Measurements from ENCODE around the gene SENP7. TPM values are rescaled to one million over a fixed set of nuclear protein-coding genes. Genes with fewer than 3 reads are reported as not detected.
"Not testable (repeated sequence)": the region's sequence is repeated elsewhere in the genome, so short reads cannot be mapped to it uniquely, and the experiment has no call there.

SENP7 gene
- total RNA-seq, 1 experiment from 2014 or later: 12.0 TPM

DNA sequence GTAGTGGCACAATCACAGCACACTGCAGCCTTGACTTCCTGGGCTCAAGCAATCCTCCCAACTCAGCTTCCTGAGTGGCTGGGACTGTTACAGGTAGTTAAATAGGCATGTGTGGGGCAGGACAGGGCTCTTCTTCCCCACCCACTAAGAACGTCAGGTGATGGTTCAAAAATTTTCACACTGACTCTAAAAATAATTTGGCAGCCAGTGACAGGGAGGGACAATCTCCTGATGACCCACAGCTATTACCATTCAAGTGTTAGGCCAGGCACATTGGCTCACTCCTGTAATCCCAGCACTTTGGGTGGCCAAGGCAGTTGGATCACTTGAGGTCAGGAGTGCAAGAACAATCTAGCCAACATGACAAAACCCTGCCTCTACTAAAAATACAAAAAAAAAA is 36.5 kb upstream of the SENP7 start:
- H3K4me3 Mint-ChIP-seq (ENCODE audit: low read depth, unreplicated experiment): no peak overlapping the region
- BruUV-seq (replicated peaks): no TSS peak
- CTCF ChIA-PET: no interaction called here

DNA sequence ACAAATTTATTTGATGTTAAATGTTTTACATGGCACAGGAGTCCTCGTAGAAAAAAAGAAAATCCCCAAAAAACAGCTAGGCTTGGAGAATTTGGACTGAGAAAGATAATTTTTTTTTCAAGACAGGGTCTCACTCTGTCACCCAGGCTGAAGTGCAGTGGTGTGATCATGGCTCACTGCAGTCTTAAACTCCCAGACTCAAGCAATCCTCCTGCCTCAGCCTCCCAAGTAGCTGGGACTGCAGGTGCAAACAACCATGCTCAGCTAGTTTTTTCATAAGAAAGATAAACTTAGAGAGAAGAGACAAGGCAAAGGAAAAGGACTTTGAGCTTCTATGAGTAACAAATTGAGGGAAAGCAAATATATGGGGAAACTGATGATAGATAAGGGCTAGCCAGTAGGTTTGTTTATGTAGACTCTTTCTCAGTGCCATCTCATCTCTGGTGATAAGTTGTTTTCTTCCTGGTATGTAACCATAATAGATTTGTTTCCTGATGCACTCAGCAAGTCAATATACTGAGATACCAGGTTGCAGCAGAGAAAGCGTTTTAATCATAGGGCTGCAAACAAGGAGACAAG is 35.6 kb upstream of the SENP7 start:
- no peaks in the 10 kb centered on the region for H3K27me3 Mint-ChIP-seq (ENCODE audit: unreplicated experiment)
- no peak overlapping the region for H3K27ac Mint-ChIP-seq (ENCODE audit: unreplicated experiment)
- intact Hi-C loops (cut with micrococcal nuclease; ENCODE audit: unreplicated experiment): no loop called here
- no peak for DNase-seq
- no peak overlapping the region for H3K4me3 Mint-ChIP-seq (ENCODE audit: low read depth, unreplicated experiment)
- TF ChIP-seq, protein P1, sequence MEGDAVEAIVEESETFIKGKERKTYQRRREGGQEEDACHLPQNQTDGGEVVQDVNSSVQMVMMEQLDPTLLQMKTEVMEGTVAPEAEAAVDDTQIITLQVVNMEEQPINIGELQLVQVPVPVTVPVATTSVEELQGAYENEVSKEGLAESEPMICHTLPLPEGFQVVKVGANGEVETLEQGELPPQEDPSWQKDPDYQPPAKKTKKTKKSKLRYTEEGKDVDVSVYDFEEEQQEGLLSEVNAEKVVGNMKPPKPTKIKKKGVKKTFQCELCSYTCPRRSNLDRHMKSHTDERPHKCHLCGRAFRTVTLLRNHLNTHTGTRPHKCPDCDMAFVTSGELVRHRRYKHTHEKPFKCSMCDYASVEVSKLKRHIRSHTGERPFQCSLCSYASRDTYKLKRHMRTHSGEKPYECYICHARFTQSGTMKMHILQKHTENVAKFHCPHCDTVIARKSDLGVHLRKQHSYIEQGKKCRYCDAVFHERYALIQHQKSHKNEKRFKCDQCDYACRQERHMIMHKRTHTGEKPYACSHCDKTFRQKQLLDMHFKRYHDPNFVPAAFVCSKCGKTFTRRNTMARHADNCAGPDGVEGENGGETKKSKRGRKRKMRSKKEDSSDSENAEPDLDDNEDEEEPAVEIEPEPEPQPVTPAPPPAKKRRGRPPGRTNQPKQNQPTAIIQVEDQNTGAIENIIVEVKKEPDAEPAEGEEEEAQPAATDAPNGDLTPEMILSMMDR (IDR thresholded peaks at IDR 0.05; ENCODE audit: unreplicated experiment): no peak
- no peaks in the 10 kb centered on the region for H3K9me3 Mint-ChIP-seq (ENCODE audit: low read depth, unreplicated experiment)
- H3K36me3 Mint-ChIP-seq (ENCODE audit: insufficient read depth, unreplicated experiment): no peaks in the 10 kb centered on the region
- no peaks in the 10 kb centered on the region for H3K4me1 Mint-ChIP-seq (ENCODE audit: low read depth, unreplicated experiment)
- CTCF ChIA-PET: no interaction called here
- BruUV-seq (replicated peaks): no TSS peak

More for the DNA sequence above, 36.5 kb upstream of the SENP7 start:
- TF ChIP-seq, protein P1 (IDR thresholded peaks at IDR 0.05; ENCODE audit: unreplicated experiment): no peak
- no peaks in the 10 kb centered on the region for H3K36me3 Mint-ChIP-seq (ENCODE audit: insufficient read depth, unreplicated experiment)
- no peak overlapping the region for H3K27ac Mint-ChIP-seq (ENCODE audit: unreplicated experiment)
- H3K27me3 Mint-ChIP-seq (ENCODE audit: unreplicated experiment): no peaks in the 10 kb centered on the region
- intact Hi-C loops (cut with micrococcal nuclease; ENCODE audit: unreplicated experiment): no loop called here
- H3K9me3 Mint-ChIP-seq (ENCODE audit: low read depth, unreplicated experiment): no peaks in the 10 kb centered on the region
- H3K4me1 Mint-ChIP-seq (ENCODE audit: low read depth, unreplicated experiment): no peaks in the 10 kb centered on the region
- DNase-seq: no peak

DNA sequence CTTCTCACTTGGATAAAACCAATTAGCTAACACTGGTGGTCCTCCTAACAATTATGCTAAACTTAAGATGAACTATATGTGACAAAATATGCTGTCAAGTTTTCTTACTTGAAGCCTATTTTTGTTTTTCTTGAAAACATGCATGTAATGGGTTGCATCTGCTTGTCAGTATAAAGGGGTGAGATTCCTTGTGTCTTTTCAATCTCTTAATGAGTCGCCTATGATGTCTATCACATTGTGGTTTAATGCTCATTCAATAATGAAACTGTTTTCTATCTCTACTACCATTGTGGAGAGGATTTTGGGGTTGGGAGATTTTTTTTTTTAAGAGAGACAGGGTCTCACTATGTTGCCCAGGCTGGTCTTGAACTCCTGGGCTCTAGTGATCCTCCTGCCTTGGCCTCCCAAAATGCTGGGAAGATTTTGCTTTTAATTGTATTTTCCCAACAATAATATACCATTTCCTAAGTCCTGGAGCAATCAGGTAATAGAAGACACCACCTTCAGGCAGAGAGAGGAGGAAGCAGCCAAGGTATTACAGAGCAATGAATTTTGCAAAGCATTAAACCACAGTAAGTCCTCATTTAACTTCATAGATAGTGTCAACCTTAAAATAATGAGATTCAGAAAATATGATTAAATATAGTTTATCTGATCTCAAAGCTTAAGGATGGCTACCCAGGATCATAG is 31.3 kb upstream of the SENP7 start:
- no peak overlapping the region for H3K27ac Mint-ChIP-seq (ENCODE audit: unreplicated experiment)
- BruUV-seq (replicated peaks): no TSS peak
- intact Hi-C loops (cut with micrococcal nuclease; ENCODE audit: unreplicated experiment): no loop called here
- TF ChIP-seq, protein P1 (IDR thresholded peaks at IDR 0.05; ENCODE audit: unreplicated experiment): no peak
- no peaks in the 10 kb centered on the region for H3K36me3 Mint-ChIP-seq (ENCODE audit: insufficient read depth, unreplicated experiment)
- DNase-seq: no peak
- no peaks in the 10 kb centered on the region for H3K4me1 Mint-ChIP-seq (ENCODE audit: low read depth, unreplicated experiment)
- no peak overlapping the region for H3K4me3 Mint-ChIP-seq (ENCODE audit: low read depth, unreplicated experiment)
- CTCF ChIA-PET: no interaction called here
- H3K9me3 Mint-ChIP-seq (ENCODE audit: low read depth, unreplicated experiment): no peaks in the 10 kb centered on the region
- peaks cover 11% of the 10 kb centered on the region for H3K27me3 Mint-ChIP-seq (ENCODE audit: unreplicated experiment)

DNA sequence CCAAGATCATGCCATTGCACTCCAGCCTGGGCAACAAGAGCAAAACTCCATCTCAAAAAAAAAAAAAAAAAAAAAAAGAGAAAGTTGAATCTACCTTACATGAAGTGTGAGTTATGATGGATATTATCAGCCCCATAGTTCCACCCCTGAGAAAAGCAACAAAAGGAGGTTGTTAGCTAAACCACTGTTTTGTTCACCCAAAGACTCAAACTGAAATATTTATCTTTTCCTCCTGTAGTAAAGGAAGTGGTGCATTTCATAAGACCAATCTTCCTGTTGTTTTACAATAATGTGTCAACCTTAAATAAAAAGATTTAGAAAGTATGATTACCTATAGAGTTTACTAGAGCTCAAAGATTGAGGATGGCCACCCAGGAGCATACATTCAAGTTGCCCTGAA is 29.9 kb upstream of the SENP7 start:
- no TSS peak for BruUV-seq (replicated peaks)
- CTCF ChIA-PET: no interaction called here

DNA sequence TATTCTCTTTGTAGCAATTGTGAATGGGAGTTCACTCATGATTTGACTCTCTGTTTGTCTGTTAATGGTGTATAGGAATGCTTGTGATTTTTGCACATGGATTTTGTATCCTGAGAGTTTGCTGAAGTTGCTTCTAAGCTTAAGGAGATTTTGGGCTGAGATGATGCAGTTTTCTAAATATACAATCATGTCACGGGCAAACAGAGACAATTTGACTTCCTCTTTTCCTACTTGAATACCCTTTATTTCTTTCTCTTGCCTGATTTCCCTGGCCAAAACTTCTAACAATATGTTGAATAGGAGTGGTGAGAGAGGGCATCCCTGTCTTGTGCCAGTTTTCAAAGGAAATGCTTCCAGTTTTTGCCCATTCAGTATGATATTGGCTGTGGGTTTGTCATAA is 23.9 kb upstream of the SENP7 start:
- intact Hi-C loops (cut with micrococcal nuclease; ENCODE audit: unreplicated experiment); H3K4me1 Mint-ChIP-seq (ENCODE audit: low read depth, unreplicated experiment); H3K36me3 Mint-ChIP-seq (ENCODE audit: insufficient read depth, unreplicated experiment); H3K27ac Mint-ChIP-seq (ENCODE audit: unreplicated experiment); BruUV-seq (replicated peaks); H3K9me3 Mint-ChIP-seq (ENCODE audit: low read depth, unreplicated experiment); CTCF ChIA-PET; DNase-seq; H3K4me3 Mint-ChIP-seq (ENCODE audit: low read depth, unreplicated experiment): not testable (repeated sequence)
- H3K27me3 Mint-ChIP-seq (ENCODE audit: unreplicated experiment): peaks cover 73% of the 10 kb centered on the region

More for the DNA sequence above, 29.9 kb upstream of the SENP7 start:
- Mint-ChIP-seq H3K36me3 (ENCODE audit: insufficient read depth, unreplicated experiment) (no peaks in the 10 kb centered on the region), H3K9me3 (ENCODE audit: low read depth, unreplicated experiment) (no peaks in the 10 kb centered on the region), H3K27me3 (ENCODE audit: unreplicated experiment) (peaks cover 24% of the 10 kb centered on the region), H3K27ac (ENCODE audit: unreplicated experiment) (no peak overlapping the region), H3K4me1 (ENCODE audit: low read depth, unreplicated experiment) (no peaks in the 10 kb centered on the region), H3K4me3 (ENCODE audit: low read depth, unreplicated experiment) (no peak overlapping the region)
- DNase-seq: no peak
- intact Hi-C loops (cut with micrococcal nuclease; ENCODE audit: unreplicated experiment): no loop called here
- TF ChIP-seq, protein P1 (IDR thresholded peaks at IDR 0.05; ENCODE audit: unreplicated experiment): no peak

Data from Calu3 (cell line).